ENCODE data around the gene HTN3. TPM values are rescaled to one million over a fixed set of nuclear protein-coding genes. Genes with fewer than 3 reads are reported as not detected.

HTN3 gene
- total RNA-seq, 5 donors from 2014 or later (not counting 1 experiment from before 2014, with no cell fraction given) = not detected

DNA sequence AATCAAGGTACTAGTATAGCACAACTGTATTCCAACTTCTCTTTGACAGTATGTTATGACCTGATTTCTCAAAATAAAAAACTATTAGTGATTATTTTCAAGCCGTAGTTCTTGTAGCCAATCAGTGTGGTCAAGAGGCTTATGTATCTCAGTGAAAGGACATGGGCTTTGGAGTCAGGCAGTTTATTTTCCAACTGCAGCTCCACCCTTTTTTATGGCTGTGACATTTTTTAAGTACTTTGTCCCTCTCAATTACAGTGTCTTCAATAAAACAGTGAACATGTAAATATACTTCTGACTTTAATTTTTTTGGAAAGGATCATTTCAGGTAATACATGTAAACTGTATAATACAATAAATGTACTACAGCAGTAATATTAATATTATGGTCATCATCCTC, 51.9 kb downstream of the HTN3 start:
- CTCF ChIA-PET = no interaction called here
- no peaks in the 10 kb centered on the region for H3K9me3 ChIP-seq

More for the DNA sequence above, 51.9 kb downstream of the HTN3 start:
- Mint-ChIP-seq H3K9me3 (no peaks in the 10 kb centered on the region), H3K36me3 (no peaks in the 10 kb centered on the region), H3K27me3 (no peaks in the 10 kb centered on the region), H3K4me1 (no peaks in the 10 kb centered on the region), H3K4me3 (no peak overlapping the region), H3K27ac (no peak overlapping the region)
- Histone ChIP-seq H3K27ac (ENCODE audit: low read length) (no peak overlapping the region), H3K27me3 (replicated peaks in 1 of 2; ENCODE audit: control insufficient read depth in 2 of 2, extremely low read depth in 1 of 2, insufficient read depth in 2 of 2, low read length in 1 of 2) (no peaks in the 10 kb centered on the region), H3K4me1 (ENCODE audit: control insufficient read depth in 1 of 2, extremely low read depth in 1 of 2, insufficient read depth in 2 of 2, low read length in 2 of 2) (no peaks in the 10 kb centered on the region), H3K4me3 (ENCODE audit: control insufficient read depth in 1 of 2, extremely low read depth in 1 of 2, low read length in 1 of 2) (no peak overlapping the region), H3K36me3 (ENCODE audit: control insufficient read depth in 2 of 2, extremely low read depth in 1 of 2, insufficient read depth in 1 of 2, low read length in 1 of 2) (no peaks in the 10 kb centered on the region)
- no CpG with 5 or more reads among the region's 1 CpG for WGBS (ENCODE audit: insufficient coverage)
- POLR2A ChIA-PET = no interaction called here
- ATAC-seq (replicated peaks in 1 of 4) = no peak
- no peak for DNase-seq

Other genes with a start within 250 kb of the HTN3 start
- gene SULT1E1, start 168.3 kb upstream of the HTN3 start, total RNA-seq = not detected
- gene CSN1S1, start 97.4 kb upstream of the HTN3 start, total RNA-seq = not detected
- not detected for gene CSN2, start 62.7 kb upstream of the HTN3 start, total RNA-seq
- gene STATH, start 32.5 kb upstream of the HTN3 start, total RNA-seq = not detected
- not detected for gene HTN1, start 22.0 kb downstream of the HTN3 start, total RNA-seq
- not detected for gene PRR27, start 125.8 kb downstream of the HTN3 start, total RNA-seq
- not detected for gene ODAM, start 167.3 kb downstream of the HTN3 start, total RNA-seq
- not detected for gene FDCSP, start 197.7 kb downstream of the HTN3 start, total RNA-seq
- not detected for gene CSN3, start 214.1 kb downstream of the HTN3 start, total RNA-seq

Measured in T-cell (primary cell).